Esophagus squamous epithelium (tissue), 4 donors: ENCODE results near the gene THAP11.

Experiments
- POLR2A ChIP-seq, 4 donors: fragments of 450-650 bp; IDR thresholded peaks; one replicate each; pipeline ENCODE4 v1.6.1; 2017; ENCODE audit warnings: antibody characterized with exemption in 4 of 4, mild to moderate bottlenecking in 4 of 4, moderate library complexity in 3 of 4
- TF ChIP-seq, protein P1 (sequence below), 6 experiments: fragments of 450-650 bp in 4 of 6; fragments of 200-600 bp in 2 of 6; sonication (generic) in 2 of 6; IDR thresholded peaks; one replicate each; pipeline ENCODE4 v1.5.1; 2016 to 2019; ENCODE audit warnings: antibody characterized with exemption in 6 of 6, mild to moderate bottlenecking in 4 of 6, moderate library complexity in 4 of 6

GRCh38 chr16:67858500-67858899, 16.4 kb downstream of the THAP11 start:
- TF ChIP-seq, protein P1, sequence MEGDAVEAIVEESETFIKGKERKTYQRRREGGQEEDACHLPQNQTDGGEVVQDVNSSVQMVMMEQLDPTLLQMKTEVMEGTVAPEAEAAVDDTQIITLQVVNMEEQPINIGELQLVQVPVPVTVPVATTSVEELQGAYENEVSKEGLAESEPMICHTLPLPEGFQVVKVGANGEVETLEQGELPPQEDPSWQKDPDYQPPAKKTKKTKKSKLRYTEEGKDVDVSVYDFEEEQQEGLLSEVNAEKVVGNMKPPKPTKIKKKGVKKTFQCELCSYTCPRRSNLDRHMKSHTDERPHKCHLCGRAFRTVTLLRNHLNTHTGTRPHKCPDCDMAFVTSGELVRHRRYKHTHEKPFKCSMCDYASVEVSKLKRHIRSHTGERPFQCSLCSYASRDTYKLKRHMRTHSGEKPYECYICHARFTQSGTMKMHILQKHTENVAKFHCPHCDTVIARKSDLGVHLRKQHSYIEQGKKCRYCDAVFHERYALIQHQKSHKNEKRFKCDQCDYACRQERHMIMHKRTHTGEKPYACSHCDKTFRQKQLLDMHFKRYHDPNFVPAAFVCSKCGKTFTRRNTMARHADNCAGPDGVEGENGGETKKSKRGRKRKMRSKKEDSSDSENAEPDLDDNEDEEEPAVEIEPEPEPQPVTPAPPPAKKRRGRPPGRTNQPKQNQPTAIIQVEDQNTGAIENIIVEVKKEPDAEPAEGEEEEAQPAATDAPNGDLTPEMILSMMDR (IDR thresholded peaks at IDR 0.05), result no peak
- no peak for TF ChIP-seq POLR2A (IDR thresholded peaks at IDR 0.05)
